Measurements from ENCODE around the gene DNAI2. TPM values are rescaled to one million over a fixed set of nuclear protein-coding genes. Genes with fewer than 3 reads are reported as not detected.
"Not testable (repeated sequence)": the region's sequence is repeated elsewhere in the genome, so short reads cannot be mapped to it uniquely, and the experiment has no call there.

The DNAI2 gene
- total and polyA plus RNA-seq, 9 of the 15 experiments (the other 6 are each of a cell fraction or from before 2014, with no cell fraction given): not detected

DNA sequence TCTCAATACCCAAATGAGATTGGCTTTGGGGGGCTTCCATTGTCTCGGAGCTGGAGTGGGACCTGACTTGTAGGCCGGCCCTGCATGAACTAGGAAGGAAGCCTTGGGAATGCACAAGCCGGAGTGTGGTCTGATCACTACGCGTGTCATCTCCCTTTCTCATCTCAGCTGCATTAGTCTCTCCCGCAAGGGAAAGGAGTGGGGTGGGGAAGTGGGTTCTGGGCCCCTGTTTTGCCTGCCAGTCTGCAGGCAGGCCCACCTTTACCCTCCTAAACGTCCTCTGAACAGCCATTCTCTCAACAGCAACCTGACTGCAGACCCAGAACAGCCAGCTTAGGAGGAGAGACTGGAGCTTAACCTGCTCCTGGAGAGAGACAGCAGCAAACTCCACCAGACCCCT is 11.4 kb upstream of the DNAI2 start (continued):
- TF ChIP-seq SNIP1 (IDR thresholded peaks at IDR 0.05; ENCODE audit: low read depth): no peak
- TF ChIP-seq CBX2 (IDR thresholded peaks at IDR 0.05; ENCODE audit: insufficient read depth, low read length, poor library complexity, severe bottlenecking): no peak
- TF ChIP-seq PTTG1 (tag; IDR thresholded peaks at IDR 0.05; ENCODE audit: low read depth): no peak
- TF ChIP-seq SMAD2 (IDR thresholded peaks at IDR 0.05; ENCODE audit: low read depth, low read length): no peak
- no peak for TF ChIP-seq SMARCB1 (IDR thresholded peaks at IDR 0.05; ENCODE audit: insufficient read length, low read depth)
- TF ChIP-seq STAG1 (CRISPR knock-in tag; IDR thresholded peaks at IDR 0.05; ENCODE audit: borderline replicate concordance): no peak

DNA sequence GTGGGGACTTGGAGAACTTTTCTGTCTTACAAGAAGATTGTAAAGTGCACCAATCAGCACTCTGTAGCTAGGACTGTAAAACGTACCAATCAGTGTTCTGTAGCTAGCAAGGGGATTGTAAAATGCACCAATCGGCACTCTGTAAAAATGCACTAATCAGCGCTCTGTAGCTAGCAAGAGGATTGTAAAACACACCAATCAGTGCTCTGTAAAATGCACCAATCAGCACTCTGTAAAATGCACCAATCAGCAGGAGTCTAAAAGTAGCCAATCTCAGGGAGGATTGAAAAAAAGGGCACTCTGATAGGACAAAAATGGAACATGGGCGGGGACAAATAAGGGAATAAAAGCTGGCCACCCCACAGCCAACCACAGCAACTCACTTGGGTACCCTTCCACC is 7.0 kb upstream of the DNAI2 start:
- H3K9ac ChIP-seq (ENCODE audit: insufficient read depth in 1 of 2, low read depth in 2 of 2, low read length in 2 of 2); DNase-seq (ENCODE audit: extremely low read depth in 1 of 4, low spot score in 3 of 4); H2AFZ ChIP-seq (ENCODE audit: low read depth, low read length); H3K4me3 ChIP-seq; H3K4me2 ChIP-seq (ENCODE audit: insufficient read depth, low read length); CTCF ChIA-PET (ENCODE audit: low intra/inter-chr PET ratio); FAIRE-seq; H4K20me1 ChIP-seq (replicated peaks; ENCODE audit: control insufficient read depth, insufficient read depth, low read length); H3K27ac ChIP-seq (ENCODE audit: extremely low read depth, low read depth, low read length); BruUV-seq (replicated peaks); H3K4me1 ChIP-seq (replicated peaks in 1 of 2; ENCODE audit: control insufficient read depth in 2 of 2, insufficient read depth in 2 of 2, low read length in 2 of 2); H3K9me1 ChIP-seq (ENCODE audit: control insufficient read depth, insufficient read depth, low read length); H3K79me2 ChIP-seq (ENCODE audit: control insufficient read depth, insufficient read depth, low read length); in situ Hi-C loops (cut with MboI); H3K9me3 ChIP-seq (replicated peaks; ENCODE audit: control insufficient read depth, insufficient read depth, low read depth, low read length); ATAC-seq; intact Hi-C loops (cut with micrococcal nuclease); H3K36me3 ChIP-seq (ENCODE audit: control insufficient read depth, insufficient read depth, low read length): not testable (repeated sequence)
- WGBS (ENCODE audit: insufficient coverage, low coverage, missing lambda C conversion rate): 2% methylated on average over 4 of the region's 4 CpGs
- peaks cover 9 to 54% of the 10 kb centered on the region in 2 experiments; a peak in 4 of 5 replicates for H3K27me3 ChIP-seq (ENCODE audit: control insufficient read depth in 2 of 2, insufficient read depth in 2 of 2, low read length in 2 of 2)
- TF ChIP-seq ASH1L (IDR thresholded peaks at IDR 0.05; ENCODE audit: borderline replicate concordance, low read depth, partially characterized antibody) (peak; percentile 50), C11orf30 (IDR thresholded peaks at IDR 0.05; ENCODE audit: low read depth) (0 out of 2 replicates have a peak, but pooled peaks have one; percentile 26), ZNF316 (IDR thresholded peaks at IDR 0.05) (peak; percentile 62)
- POLR2A ChIA-PET: interaction anchor here (0.9 kb wide), 1 partner anchor 47 kb away, joined by 3 read pairs; no protein-coding TSS in a partner anchor

Measured in K562 (cell line).